A204.1 (cell line): ENCODE measurements around the gene OPHN1.

ENCODE experiments used
- FAIRE-seq: peaks from 2 replicates; lab custom pipeline; 2012; peaks lifted over from hg19 to GRCh38; lab: Jason Lieb, UNC

OPHN1 gene

GRCh38 chrX:68238568-68238967, 194.7 kb downstream of the OPHN1 start:
- no peak for FAIRE-seq

DNA sequence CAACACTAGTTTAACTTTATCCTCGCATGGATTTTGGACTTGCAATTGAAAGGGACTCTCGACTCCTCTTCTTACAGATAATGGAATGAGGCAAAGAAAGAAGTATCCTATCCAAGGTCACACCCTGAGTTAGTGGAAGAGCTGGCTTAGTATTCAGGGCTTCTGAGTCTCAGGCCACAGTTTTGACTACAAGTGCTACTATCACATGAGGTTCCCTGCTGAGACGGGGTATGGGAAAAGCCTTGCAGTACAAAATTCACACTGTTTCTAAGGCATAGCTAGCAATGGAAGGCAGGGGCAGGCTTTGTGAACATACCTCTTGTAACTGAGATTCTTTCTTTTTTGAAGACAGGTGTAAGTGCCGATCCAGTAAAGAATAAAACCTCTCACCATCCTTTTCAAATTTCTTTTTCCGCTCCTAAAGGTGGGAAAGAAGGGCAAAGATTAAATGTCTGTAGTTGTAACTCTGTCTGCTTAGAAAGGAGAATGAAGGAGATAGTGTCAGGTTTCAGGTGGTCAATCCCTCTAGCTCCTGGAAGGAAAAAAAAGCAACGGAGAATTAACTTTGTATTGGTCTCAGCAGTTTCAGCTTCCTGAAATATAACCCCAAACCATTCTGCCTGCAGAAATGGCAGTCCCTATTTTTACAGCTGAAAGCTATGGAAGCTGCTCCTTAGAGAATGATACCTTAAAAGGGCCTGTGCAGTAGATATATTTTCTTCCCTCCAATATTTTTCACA, 199.0 kb downstream of the OPHN1 start:
- no peak for FAIRE-seq

DNA sequence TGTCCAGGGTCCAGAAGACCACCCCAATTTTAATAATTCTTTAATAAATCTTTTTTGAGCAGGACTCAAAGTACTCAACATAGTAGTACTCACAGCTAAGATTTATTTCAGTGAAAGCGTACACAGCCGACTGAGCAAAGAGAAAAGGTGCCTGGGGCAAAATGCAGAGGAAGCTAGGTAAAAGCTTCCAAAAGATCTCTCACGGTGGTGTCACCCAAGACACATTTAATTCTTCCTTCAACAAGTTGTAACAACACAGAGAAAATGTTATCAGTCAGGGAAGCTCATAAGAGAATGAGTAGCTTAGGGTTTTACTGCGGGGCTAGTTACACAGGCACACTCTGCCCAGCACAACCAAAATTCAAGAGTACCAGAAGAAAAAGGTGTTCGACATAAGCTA, 201.1 kb downstream of the OPHN1 start:
- no peak for FAIRE-seq

GRCh38 chrX:68209008-68209407, 224.3 kb downstream of the OPHN1 start:
- no peak for FAIRE-seq

DNA sequence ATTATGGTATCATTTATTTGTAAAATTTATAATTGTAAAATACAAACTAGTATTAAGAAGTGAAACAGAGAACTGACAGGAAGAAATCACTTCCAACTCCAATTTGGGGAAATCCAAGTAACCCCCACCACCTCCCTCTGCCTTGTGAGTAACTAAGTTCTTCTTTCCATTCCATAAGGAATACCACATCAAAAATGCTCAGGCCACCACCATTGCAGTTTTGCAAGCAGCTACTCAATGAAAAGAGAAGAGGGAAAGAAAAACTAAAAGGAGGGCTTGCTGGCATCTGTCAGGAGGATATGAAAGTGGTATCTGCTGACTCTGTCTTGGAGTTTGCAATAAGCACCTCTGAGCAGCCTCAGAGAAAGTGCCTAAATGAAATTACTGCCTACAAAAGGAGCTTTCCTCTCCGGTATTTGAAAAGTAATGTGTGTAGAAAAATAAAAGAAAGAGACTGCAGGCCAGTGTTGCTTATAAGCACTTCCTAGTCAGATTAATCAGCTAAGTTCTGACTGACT, 228.7 kb downstream of the OPHN1 start:
- FAIRE-seq: no peak

DNA sequence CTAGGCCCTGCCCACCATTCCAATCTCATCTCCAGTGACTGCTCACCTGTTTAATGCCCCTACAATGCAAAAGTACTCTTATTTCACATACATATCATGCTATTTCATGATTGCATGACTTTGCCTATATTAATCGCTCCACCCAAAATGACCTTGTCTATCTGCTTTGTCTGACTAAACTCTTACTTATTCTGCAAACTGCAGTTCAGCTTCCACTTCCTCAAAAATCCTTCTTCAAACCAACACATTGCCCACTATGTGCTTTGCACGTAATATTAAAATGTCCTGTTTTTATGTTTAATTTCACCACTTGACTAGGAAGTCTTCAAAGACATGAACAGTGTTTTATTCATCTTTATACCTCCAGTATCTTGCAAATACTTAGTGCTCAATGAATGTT, 229.6 kb downstream of the OPHN1 start:
- FAIRE-seq: no peak

GRCh38 chrX:68203211-68203610, 230.1 kb downstream of the OPHN1 start:
- FAIRE-seq: no peak

GRCh38 chrX:68199062-68199848, 234.0 kb downstream of the OPHN1 start:
- FAIRE-seq: no peak

- no peak for FAIRE-seq
Measured at GRCh38 chrX:68196939-68197791, 236.1 kb downstream of the OPHN1 start.

DNA sequence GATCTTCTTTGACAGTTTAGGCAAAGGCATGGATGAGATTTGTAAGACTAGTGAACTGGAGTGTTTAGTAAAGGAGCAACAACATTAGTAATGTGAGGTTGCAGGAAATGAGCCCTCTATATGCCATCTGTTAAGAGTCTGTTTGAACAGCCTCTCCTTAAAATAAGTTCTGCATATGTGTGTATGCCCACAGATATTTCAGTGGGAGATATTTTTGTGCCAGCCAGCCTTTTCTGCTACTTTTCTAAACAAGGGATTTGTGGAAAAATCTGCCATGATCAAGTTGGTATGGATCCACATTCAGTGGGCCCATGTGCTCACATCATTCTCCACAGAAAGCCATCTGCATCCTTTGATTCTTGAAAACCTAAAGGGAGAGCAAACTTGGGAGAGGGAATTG, 237.7 kb downstream of the OPHN1 start:
- FAIRE-seq: no peak

GRCh38 chrX:68193786-68194185, 239.5 kb downstream of the OPHN1 start:
- no peak for FAIRE-seq

DNA sequence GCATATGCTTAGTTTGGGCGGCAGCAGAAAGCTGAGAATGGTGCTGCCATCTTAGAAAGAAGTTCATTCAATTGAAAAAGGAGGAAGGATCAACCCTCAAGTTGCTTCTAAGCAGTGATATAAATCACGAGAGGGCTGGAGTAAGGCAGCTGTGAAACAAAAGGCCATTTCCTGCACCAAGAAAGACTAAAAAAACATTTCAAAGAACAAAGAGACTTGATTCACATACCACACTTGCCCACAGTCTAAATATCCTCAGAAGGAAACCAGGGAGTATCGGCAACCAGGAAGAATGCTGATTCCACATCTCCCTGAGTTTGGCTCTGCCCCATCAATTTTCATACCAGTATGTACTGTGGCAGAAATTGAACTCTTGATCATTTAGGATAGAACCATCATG, 240.1 kb downstream of the OPHN1 start:
- no peak for FAIRE-seq

DNA sequence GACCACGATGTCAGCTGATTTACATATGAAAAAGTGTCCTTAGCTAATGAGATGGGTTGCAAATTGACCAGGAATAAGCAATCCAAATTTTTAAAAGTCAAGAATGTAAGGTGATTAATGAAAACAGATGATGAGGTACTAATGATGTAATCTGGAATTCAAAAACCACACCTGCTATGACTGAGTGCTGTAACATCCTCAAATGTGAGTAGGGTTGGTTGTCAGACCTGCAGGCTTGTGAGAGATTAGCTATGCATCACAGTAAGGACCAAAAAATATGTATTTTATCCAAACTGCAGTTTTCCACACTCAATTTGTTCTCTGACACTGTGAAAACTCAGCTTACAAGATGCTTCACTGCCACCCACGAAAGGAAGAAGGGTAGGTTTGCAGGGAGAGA, 242.5 kb downstream of the OPHN1 start:
- FAIRE-seq: no peak

- no peak for FAIRE-seq
Measured at GRCh38 chrX:68186552-68187262, 246.6 kb downstream of the OPHN1 start.

DNA sequence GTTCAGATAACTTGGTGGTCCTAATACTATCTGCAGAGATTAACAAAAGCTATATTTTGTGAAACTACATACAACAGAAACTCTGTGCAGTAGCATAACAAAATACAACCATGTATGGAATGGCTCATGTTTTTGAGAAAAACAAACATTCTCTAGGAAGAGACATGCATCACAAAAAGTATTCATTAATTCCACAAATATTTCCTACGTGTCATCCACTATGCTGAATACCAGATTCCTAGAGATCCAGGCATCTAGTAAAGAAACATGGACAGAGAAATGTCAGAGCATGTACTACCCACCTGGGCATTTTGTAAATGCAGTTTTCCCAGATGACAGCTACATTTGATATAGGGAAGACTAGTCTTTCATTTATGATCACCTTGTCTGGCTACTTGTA, 248.1 kb downstream of the OPHN1 start:
- no peak for FAIRE-seq

DNA sequence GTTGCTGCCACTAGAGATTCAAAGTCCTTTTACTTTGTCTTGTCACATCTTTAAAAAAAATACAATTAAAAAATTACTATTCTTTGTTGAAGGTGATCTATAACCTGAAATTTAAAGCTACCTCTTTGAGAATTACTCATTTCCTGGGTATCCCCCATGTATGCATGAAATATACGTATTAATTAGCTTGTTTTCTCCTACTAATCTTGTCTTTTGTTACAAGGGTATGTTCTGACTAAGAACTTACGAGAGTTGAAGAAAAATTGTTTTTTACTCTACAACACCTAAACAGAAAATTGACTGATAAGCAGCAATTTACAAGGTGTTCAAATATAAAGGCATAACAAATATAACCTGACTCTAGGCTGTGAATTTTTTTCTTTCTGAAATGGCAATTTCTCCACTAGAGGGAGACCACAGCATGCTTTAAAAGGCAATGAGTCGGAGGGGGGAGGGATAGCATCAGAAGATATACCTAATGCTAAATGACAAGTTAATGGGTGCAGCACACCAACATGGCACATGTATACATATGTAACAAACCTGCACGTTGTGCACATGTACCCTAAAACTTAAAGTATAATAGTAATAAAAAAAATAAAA, 249.6 kb downstream of the OPHN1 start:
- FAIRE-seq: peak; percentile 29

GRCh38 chrX:68180579-68180978, 252.7 kb downstream of the OPHN1 start:
- no peak for FAIRE-seq

DNA sequence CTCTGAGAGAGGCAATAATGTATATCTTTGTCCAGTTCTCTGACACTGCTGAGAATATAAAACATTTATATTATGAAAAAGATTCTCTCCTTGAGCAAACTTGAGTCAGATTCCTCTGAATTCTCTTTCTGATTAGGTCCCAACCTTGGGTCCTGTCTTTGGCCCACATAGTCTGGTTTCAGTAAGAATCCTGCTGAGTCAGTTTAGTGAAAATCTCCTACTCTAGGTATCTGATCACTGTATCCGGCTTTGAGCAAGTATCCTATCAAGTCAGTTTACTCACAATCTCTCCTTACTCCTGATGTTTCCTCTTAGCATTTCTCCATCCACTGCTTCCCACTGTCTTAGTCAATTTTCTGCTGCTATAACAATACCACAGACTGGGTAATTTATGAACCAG, 253.9 kb downstream of the OPHN1 start:
- FAIRE-seq: no peak

- no peak for FAIRE-seq
Measured at GRCh38 chrX:68177542-68177941, 255.8 kb downstream of the OPHN1 start.

DNA sequence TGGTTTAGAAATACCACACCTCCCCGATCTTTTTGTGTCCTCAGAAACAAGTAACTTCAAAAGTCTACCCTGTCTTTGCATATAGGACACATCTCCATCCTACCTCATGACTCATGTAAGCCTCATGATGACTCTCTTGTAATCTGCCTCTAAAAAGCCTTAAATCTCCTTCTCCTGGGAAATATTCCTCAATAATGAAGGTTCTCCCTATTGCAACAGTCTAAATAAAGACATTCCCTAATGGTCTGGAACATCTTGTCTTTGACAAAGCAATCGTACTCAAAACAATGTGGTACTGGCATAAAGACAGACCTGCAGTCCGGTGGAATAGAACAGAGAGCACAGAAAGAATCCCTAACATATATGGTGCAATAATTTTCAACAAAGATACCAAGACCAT, 257.7 kb downstream of the OPHN1 start:
- no peak for FAIRE-seq

DNA sequence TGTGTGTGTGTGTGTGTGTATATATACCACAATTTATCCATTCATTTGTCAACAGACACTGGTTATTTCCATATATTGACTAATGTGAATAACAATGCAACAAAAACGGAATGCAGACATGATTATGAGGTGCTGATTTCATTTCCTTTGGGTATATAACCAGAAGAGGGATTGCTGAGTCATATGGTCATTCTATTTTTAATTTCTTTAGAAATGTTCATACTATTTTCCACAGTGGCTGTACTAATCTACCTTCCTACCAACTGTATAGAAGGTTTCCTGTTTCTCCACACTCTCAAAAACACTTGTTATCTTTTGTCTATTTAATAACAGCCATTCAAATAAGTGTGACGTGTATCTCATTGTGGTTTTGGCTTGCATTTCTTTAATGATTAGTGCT, 269.9 kb downstream of the OPHN1 start:
- FAIRE-seq: no peak

DNA sequence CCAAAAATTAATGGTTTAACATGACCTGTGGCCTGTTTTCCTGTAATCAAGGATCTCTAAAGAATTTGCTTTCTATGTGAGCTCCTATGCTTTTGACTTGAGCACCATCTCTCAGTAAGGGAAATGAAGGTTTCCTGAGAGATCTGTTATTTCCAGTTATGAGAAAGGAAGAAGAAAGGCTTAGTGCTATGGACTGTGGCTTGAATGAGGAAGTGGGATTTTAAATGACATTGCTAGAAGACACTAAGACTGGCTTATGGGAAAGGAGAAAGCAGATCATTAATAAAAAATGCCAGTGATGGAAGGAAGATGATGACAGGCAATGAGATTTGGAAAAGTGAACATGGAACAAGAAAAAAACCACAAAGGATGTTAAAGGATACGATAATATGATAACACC, 285.4 kb downstream of the OPHN1 start:
- FAIRE-seq: no peak
